B cell (primary cell): ENCODE data around the gene LIF. TPM values are rescaled to one million over a fixed set of nuclear protein-coding genes. Genes with fewer than 3 reads are reported as not detected.

Source experiments
- ATAC-seq: fragments of 200-7000 bp; cut with Tn5 transposase; one replicate; pipeline ENCODE4 v1.10.0; 2021; ENCODE audit warnings: low read depth, mild to moderate bottlenecking, moderate number of reproducible peaks, moderate library complexity
- CTCF ChIA-PET: fragments of 350-600 bp; sonication (Branson Sonifier 250); formaldehyde crosslinking; loops from one replicate; lab custom pipeline; 2021; ENCODE audit warnings: antibody characterized with exemption, inconsistent platforms; lab: Charles Lee
- POLR2A ChIA-PET: fragments of 350-600 bp; sonication (Branson Sonifier 250); formaldehyde crosslinking; loops from one replicate; lab custom pipeline; 2021; ENCODE audit warnings: antibody characterized with exemption; lab: Charles Lee
- DNase-seq: peaks from one replicate; pipeline ENCODE4 v3.0.0; 2013
- H2AFZ ChIP-seq: 2 replicates; pipeline ENCODE4 v1.6.1; 2012; ENCODE audit warnings: mild to moderate bottlenecking, low read depth, low read length; ENCODE audit not compliant: insufficient read depth, poor library complexity, severe bottlenecking
- H3K27ac ChIP-seq, 2 donors: 1 replicate in 1 of 2; 2 replicates in 1 of 2; pipeline ENCODE4 v1.5.1; 2012 to 2013; ENCODE audit warnings: low read length in 2 of 2, mild to moderate bottlenecking in 2 of 2, moderate library complexity in 1 of 2
- H3K27me3 ChIP-seq, 4 experiments: fragments of 200-600 bp in 1 of 4; sonication (generic) in 1 of 4; replicated peaks in 1 of 4; 1 replicate in 2 of 4; 2 replicates in 2 of 4; pipeline versions ENCODE4 v1.6.1 to v1.7.0; 2013 to 2016; ENCODE audit warnings: low read length in 3 of 4, mild to moderate bottlenecking in 2 of 4, mixed read lengths in 1 of 4, moderate library complexity in 1 of 4; ENCODE audit not compliant: insufficient read depth in 4 of 4, control insufficient read depth in 3 of 4; ENCODE audit errors: control extremely low read depth in 1 of 4
- H3K36me3 ChIP-seq, 2 experiments: replicated peaks in 1 of 2; 1 replicate in 1 of 2; 2 replicates in 1 of 2; pipeline versions ENCODE4 v1.6.1 to v1.7.1; 2013; ENCODE audit warnings: low read length in 1 of 2; ENCODE audit not compliant: insufficient read depth in 2 of 2, control insufficient read depth in 1 of 2; ENCODE audit errors: control extremely low read depth in 1 of 2, extremely low read depth in 1 of 2
- H3K4me1 ChIP-seq, 2 donors: fragments of 200-600 bp in 1 of 2; sonication (generic) in 1 of 2; 1 replicate in 1 of 2; 2 replicates in 1 of 2; pipeline versions ENCODE4 v1.5.1 to v1.6.1; 2013 to 2017; ENCODE audit warnings: low read length in 2 of 2; ENCODE audit not compliant: control insufficient read depth in 2 of 2, insufficient read depth in 2 of 2
- H3K4me2 ChIP-seq: replicated peaks from 2 replicates; pipeline ENCODE3; 2012; ENCODE audit warnings: mild to moderate bottlenecking, low read depth, low read length; ENCODE audit not compliant: poor library complexity, severe bottlenecking
- H3K4me3 ChIP-seq, 5 experiments: fragments of 200-600 bp in 1 of 5; sonication (generic) in 1 of 5; 1 replicate in 3 of 5; 2 replicates in 2 of 5; pipeline versions ENCODE4 v1.5.1 to v1.7.0; 2011 to 2016; ENCODE audit warnings: low read length in 4 of 5, mild to moderate bottlenecking in 4 of 5, low read depth in 2 of 5, control low read depth in 1 of 5, moderate library complexity in 1 of 5; ENCODE audit not compliant: insufficient read depth in 1 of 5; ENCODE audit errors: control extremely low read depth in 1 of 5, extremely low read depth in 1 of 5
- H3K79me2 ChIP-seq: fragments of 200-600 bp; sonication (generic); one replicate; pipeline ENCODE4 v1.6.0; 2016; ENCODE audit warnings: low read length; ENCODE audit not compliant: control insufficient read depth, insufficient read depth
- H3K9ac ChIP-seq: fragments of 200-600 bp; sonication (generic); 2 replicates; pipeline ENCODE4 v1.6.1; 2017; ENCODE audit warnings: mild to moderate bottlenecking, low read length, moderate library complexity
- H3K9me3 ChIP-seq, 3 donors: one replicate each; pipeline versions ENCODE4 v1.6.1 to v1.7.1; 2013; ENCODE audit warnings: low read length in 2 of 3; ENCODE audit not compliant: control insufficient read depth in 2 of 3, insufficient read depth in 1 of 3; ENCODE audit errors: control extremely low read depth in 1 of 3
- H4K20me1 ChIP-seq: 2 replicates; pipeline ENCODE4 v1.6.0; 2012; ENCODE audit warnings: mild to moderate bottlenecking, low read length; ENCODE audit not compliant: insufficient read depth, control insufficient read depth, poor library complexity, severe bottlenecking
- H3K27ac Mint-ChIP-seq: one replicate; pipeline ENCODE4 v1.8.0; 2021; ENCODE audit warnings: mixed read lengths
- H3K27me3 Mint-ChIP-seq: one replicate; pipeline ENCODE4 v1.8.0; 2021; ENCODE audit warnings: mixed read lengths
- H3K4me1 Mint-ChIP-seq: one replicate; pipeline ENCODE4 v1.8.0; 2021; ENCODE audit warnings: mixed read lengths
- H3K4me3 Mint-ChIP-seq: one replicate; pipeline ENCODE4 v1.8.0; 2021; ENCODE audit warnings: mixed read lengths
- H3K9me3 Mint-ChIP-seq: one replicate; pipeline ENCODE4 v1.8.0; 2022; ENCODE audit warnings: mixed read lengths; ENCODE audit not compliant: insufficient read depth
- CTCF ChIP-seq: fragments of 200-600 bp; IDR thresholded peaks from one replicate; pipeline ENCODE4 v1.8.0; 2022; ENCODE audit warnings: antibody characterized with exemption, mild to moderate bottlenecking
- EZH2 ChIP-seq: IDR thresholded peaks from 2 replicates; pipeline ENCODE4 v1.6.1; 2012; ENCODE audit warnings: borderline replicate concordance, low read depth, mild to moderate bottlenecking, moderate library complexity, low read length; ENCODE audit not compliant: insufficient read depth, poor library complexity, severe bottlenecking
- WGBS: methylation state at CpG from one replicate; pipeline ENCODE4 v1.1.5; 2013; ENCODE audit warnings: missing lambda C conversion rate; ENCODE audit not compliant: insufficient coverage; 5-methylcytosine and 5-hydroxymethylcytosine counted together
- intact Hi-C: fragments of 100-400 bp; cut with micrococcal nuclease; formaldehyde crosslinking; loops from one replicate; pipeline ENCODE4 v1.10.0; 2022
- polyA plus RNA-seq: library from polyadenylated mRNA; depleted of rRNA; stranded (reverse); fragments of >200 nt; gene quantifications from 2 replicates; pipeline ENCODE4 v1.2.3, GENCODE V29; 2012
- total RNA-seq, 2 donors: library from RNA; stranded (reverse); fragments of 120-200 nt in 1 of 2; gene quantifications; 1 replicate in 1 of 2; 2 replicates in 1 of 2; pipeline versions ENCODE4 v1.2.3 to v1.2.4, GENCODE V29; 2013 to 2022

Gene LIF
- total and polyA plus RNA-seq, 2 donors (not counting 1 experiment from before 2014, with no cell fraction given), result 0.47 TPM; not detected in 1

GRCh38 chr22:30273711-30274436 is 27.3 kb upstream of the LIF start:
- intact Hi-C loops, result no loop called here
- Histone ChIP-seq H3K4me1 (peaks cover 3 to 8% of the 10 kb centered on the region in 2 donors), H3K36me3 (peaks cover 1 to 2% of the 10 kb centered on the region in 2 experiments), H3K9ac (no peak overlapping the region), H3K79me2 (no peaks in the 10 kb centered on the region), H3K9me3 (no peaks in the 10 kb centered on the region), H3K4me3 (no peak overlapping the region), H4K20me1 (no peaks in the 10 kb centered on the region), H3K27ac (no peak overlapping the region), H3K27me3 (peaks cover 0 to 19% (median 1%) of the 10 kb centered on the region in 4 experiments), H2AFZ (no peak overlapping the region), H3K4me2 (no peak overlapping the region)
- ChIA-PET POLR2A (no interaction called here), CTCF (interaction anchor here (0.7 kb wide), 1 partner anchor 14 kb away, joined by 3 read pairs; no protein-coding TSS in a partner anchor)
- Mint-ChIP-seq H3K9me3 (no peaks in the 10 kb centered on the region), H3K4me1 (peaks cover 9% of the 10 kb centered on the region), H3K4me3 (no peak overlapping the region), H3K27ac (no peak overlapping the region), H3K27me3 (peaks cover 28% of the 10 kb centered on the region)
- TF ChIP-seq EZH2, result no peak
- TF ChIP-seq CTCF, result no peak
- ATAC-seq (no peak), DNase-seq (no peak)
- 76% methylated on average over 9 of the region's 10 CpGs for WGBS
